ENCODE data around the gene AGBL4.

AGBL4 gene

GRCh38 chr1:48710318-48710717 lies 1313.4 kb downstream of the AGBL4 start:
- DNase-seq, result no peak

- no peak for DNase-seq
These were observed 1319.0 kb downstream of the AGBL4 start for GRCh38 chr1:48704736-48705135.

GRCh38 chr1:48701445-48701844 lies 1322.3 kb downstream of the AGBL4 start:
- DNase-seq, result no peak

- peak; percentile 10 for DNase-seq
These were observed 1326.6 kb downstream of the AGBL4 start for GRCh38 chr1:48697066-48697707.

GRCh38 chr1:48695161-48695560 lies 1328.6 kb downstream of the AGBL4 start:
- no peak for DNase-seq

GRCh38 chr1:48693674-48694320 lies 1330.0 kb downstream of the AGBL4 start:
- DNase-seq, result no peak

- DNase-seq, result no peak
These were observed 1330.6 kb downstream of the AGBL4 start for GRCh38 chr1:48693180-48693579.

- no peak for DNase-seq
These were observed 1331.5 kb downstream of the AGBL4 start for GRCh38 chr1:48692235-48692634.

- DNase-seq, result no peak
These were observed 1332.2 kb downstream of the AGBL4 start for GRCh38 chr1:48691429-48692001.

- no peak for DNase-seq
These were observed 1335.5 kb downstream of the AGBL4 start for GRCh38 chr1:48688102-48688760.

GRCh38 chr1:48687282-48688045 lies 1336.3 kb downstream of the AGBL4 start:
- DNase-seq, result no peak

GRCh38 chr1:48686159-48686558 lies 1337.6 kb downstream of the AGBL4 start:
- no peak for DNase-seq

- no peak for DNase-seq
These were observed 1339.4 kb downstream of the AGBL4 start for GRCh38 chr1:48684381-48684780.

- DNase-seq, result no peak
These were observed 1339.9 kb downstream of the AGBL4 start for GRCh38 chr1:48683839-48684238.

GRCh38 chr1:48681476-48682305 lies 1342.1 kb downstream of the AGBL4 start:
- DNase-seq, result no peak

GRCh38 chr1:48680411-48681035 lies 1343.2 kb downstream of the AGBL4 start:
- no peak for DNase-seq

- no peak for DNase-seq
These were observed 1343.9 kb downstream of the AGBL4 start for GRCh38 chr1:48679859-48680258.

GRCh38 chr1:48678710-48679505 lies 1344.8 kb downstream of the AGBL4 start:
- no peak for DNase-seq

GRCh38 chr1:48677306-48678287 lies 1346.2 kb downstream of the AGBL4 start:
- no peak for DNase-seq

Measured in central memory CD4-positive, alpha-beta T cell (primary cell).